Activated CD8-positive, alpha-beta T cell treated with anti-CD3 and anti-CD28 coated beads for 36 hours (primary cell): ENCODE measurements around the gene MCL1. TPM values are rescaled to one million over a fixed set of nuclear protein-coding genes. Genes with fewer than 3 reads are reported as not detected.
A peak's percentile ranks its signal among the peaks of the same experiment; 100 is the strongest.

Source experiments
- ATAC-seq: fragments of 200-7000 bp; cut with Tn5 transposase; one replicate; pipeline ENCODE4 v1.10.0; 2021; ENCODE audit warnings: mild to moderate bottlenecking, moderate library complexity
- CTCF ChIA-PET: fragments of 350-600 bp; sonication (Branson Sonifier 250); formaldehyde crosslinking; loops from one replicate; lab custom pipeline; 2021; ENCODE audit warnings: antibody characterized with exemption; lab: Charles Lee
- POLR2A ChIA-PET: fragments of 350-600 bp; sonication (Branson Sonifier 250); formaldehyde crosslinking; loops from one replicate; lab custom pipeline; 2021; ENCODE audit warnings: antibody characterized with exemption; lab: Charles Lee
- DNase-seq: peaks from one replicate; pipeline ENCODE4 v3.0.0-alpha.2; 2020
- H3K27ac Mint-ChIP-seq: one replicate; pipeline ENCODE4 v1.8.0; 2021; ENCODE audit warnings: mild to moderate bottlenecking, mixed read lengths
- H3K27me3 Mint-ChIP-seq: one replicate; pipeline ENCODE4 v1.8.0; 2021; ENCODE audit warnings: mixed read lengths
- H3K36me3 Mint-ChIP-seq: one replicate; pipeline ENCODE4 v1.8.0; 2021; ENCODE audit warnings: low read depth, mixed read lengths
- H3K4me1 Mint-ChIP-seq: one replicate; pipeline ENCODE4 v1.8.0; 2021; ENCODE audit warnings: low read depth, mixed read lengths
- H3K4me3 Mint-ChIP-seq: one replicate; pipeline ENCODE4 v1.8.0; 2021; ENCODE audit warnings: mild to moderate bottlenecking, moderate library complexity, mixed read lengths
- H3K9me3 Mint-ChIP-seq: one replicate; pipeline ENCODE4 v1.8.0; 2021; ENCODE audit warnings: mixed read lengths
- CTCF ChIP-seq: fragments of 200-600 bp; IDR thresholded peaks from one replicate; pipeline ENCODE4 v1.8.0; 2022; ENCODE audit warnings: antibody characterized with exemption, mild to moderate bottlenecking
- intact Hi-C: fragments of 100-400 bp; cut with micrococcal nuclease; formaldehyde crosslinking; loops from one replicate; pipeline ENCODE4 v1.10.0; 2022
- total RNA-seq, 2 experiments: library from RNA; stranded (reverse); gene quantifications; one replicate each; pipeline ENCODE4 v1.2.3, GENCODE V29; 2021

MCL1 gene
- total RNA-seq, 2 experiments from 2014 or later, result 207 TPM

GRCh38 chr1:150615346-150616201, 36.2 kb upstream of the MCL1 start:
- intact Hi-C loops, result no loop called here
- H3K4me1 Mint-ChIP-seq, result peaks cover 71% of the 10 kb centered on the region

GRCh38 chr1:150613061-150613920, 33.9 kb upstream of the MCL1 start:
- peaks cover 56% of the 10 kb centered on the region for H3K36me3 Mint-ChIP-seq
- CTCF ChIA-PET, result interaction anchor here (0.6 to 19.1 kb wide), 4 partner anchors 8 to 213 kb away, joined by 3 to 324 read pairs (median 4); no protein-coding TSS in a partner anchor

More at GRCh38 chr1:150615346-150616201, 36.2 kb upstream of the MCL1 start:
- no peaks in the 10 kb centered on the region for H3K9me3 Mint-ChIP-seq
- POLR2A ChIA-PET, result interaction anchor here (0.6 to 30.2 kb wide), 4 partner anchors 12 to 602 kb away, joined by 3 to 678 read pairs (median 14); partner anchors contain the start of genes ENSA and MCL1
- CTCF ChIA-PET, result interaction anchor here (0.9 to 19.1 kb wide), 6 partner anchors 9 to 391 kb away, joined by 3 to 324 read pairs (median 4); partner anchors contain the start of genes ENSA and MINDY1
- H3K27ac Mint-ChIP-seq, result peak overlapping the region; percentile 89
- peak; percentile 47 for DNase-seq
- no peak for TF ChIP-seq CTCF
- no peaks in the 10 kb centered on the region for H3K27me3 Mint-ChIP-seq
- H3K4me3 Mint-ChIP-seq, result peak overlapping the region; percentile 11
- peaks cover 66% of the 10 kb centered on the region for H3K36me3 Mint-ChIP-seq
- no peak for ATAC-seq

GRCh38 chr1:150612014-150612345, 32.6 kb upstream of the MCL1 start:
- H3K27me3 Mint-ChIP-seq, result no peaks in the 10 kb centered on the region
- no peak for TF ChIP-seq CTCF
- H3K27ac Mint-ChIP-seq, result peak overlapping the region; percentile 91
- peak overlapping the region; percentile 49 for H3K4me3 Mint-ChIP-seq
- no peak for DNase-seq
- intact Hi-C loops, result loop anchor here (2.0 to 5.0 kb wide), 2 partner anchors 35 to 49 kb away; partner anchors contain the start of gene MCL1
- no peak for ATAC-seq
- H3K4me1 Mint-ChIP-seq, result peaks cover 61% of the 10 kb centered on the region
- ChIA-PET CTCF (interaction anchor here (1.0 to 19.1 kb wide), 4 partner anchors 9 to 49 kb away, joined by 3 to 324 read pairs (median 6); partner anchors contain the start of gene MCL1), POLR2A (interaction anchor here (1.1 to 30.2 kb wide), 4 partner anchors 16 to 43 kb away, joined by 3 to 678 read pairs (median 4); partner anchors contain the start of genes ENSA and MCL1)
- H3K36me3 Mint-ChIP-seq, result peaks cover 52% of the 10 kb centered on the region
- no peaks in the 10 kb centered on the region for H3K9me3 Mint-ChIP-seq

More at GRCh38 chr1:150613061-150613920, 33.9 kb upstream of the MCL1 start:
- intact Hi-C loops, result loop anchor here (2.0 to 5.0 kb wide), 2 partner anchors 36 to 50 kb away; partner anchors contain the start of gene MCL1
- Mint-ChIP-seq H3K27ac (peak overlapping the region; percentile 91), H3K4me3 (peak overlapping the region; percentile 45), H3K27me3 (no peaks in the 10 kb centered on the region), H3K9me3 (no peaks in the 10 kb centered on the region), H3K4me1 (peaks cover 62% of the 10 kb centered on the region)
- no peak for TF ChIP-seq CTCF
- ATAC-seq (peak; percentile 62), DNase-seq (peak; percentile 83)
- POLR2A ChIA-PET, result interaction anchor here (0.6 to 30.2 kb wide), 5 partner anchors 14 to 287 kb away, joined by 3 to 678 read pairs (median 11); partner anchors contain the start of genes ENSA and MCL1

- H3K4me1 Mint-ChIP-seq, result peaks cover 48% of the 10 kb centered on the region
- peaks cover 41% of the 10 kb centered on the region for H3K36me3 Mint-ChIP-seq
- no peaks in the 10 kb centered on the region for H3K27me3 Mint-ChIP-seq
- no peak for TF ChIP-seq CTCF
- ChIA-PET CTCF (interaction anchor here (1.1 to 1.8 kb wide), 2 partner anchors 11 to 30 kb away, joined by 3 to 6 read pairs; no protein-coding TSS in a partner anchor), POLR2A (interaction anchor here (30.2 kb wide), 1 partner anchor 41 kb away, joined by 678 read pairs; the partner anchor contains the start of gene MCL1)
- ATAC-seq, result no peak
- intact Hi-C loops, result loop anchor here (5.0 kb wide), 1 partner anchor 33 kb away; the partner anchor contains the start of gene MCL1
- no peak overlapping the region for H3K4me3 Mint-ChIP-seq
- no peaks in the 10 kb centered on the region for H3K9me3 Mint-ChIP-seq
- peak overlapping the region; percentile 91 for H3K27ac Mint-ChIP-seq
- DNase-seq, result no peak
Measured at GRCh38 chr1:150610576-150610975, 31.2 kb upstream of the MCL1 start.
